Thoracic aorta (tissue), 2 donors: Measurements from ENCODE around the gene LDAF1. TPM values are rescaled to one million over a fixed set of nuclear protein-coding genes. Genes with fewer than 3 reads are reported as not detected.

Experiments
- ATAC-seq: fragments of 150-250 bp; one replicate; pipeline ENCODE4 v1.8.0; 2017; ENCODE audit warnings: low read depth; ENCODE audit not compliant: insufficient number of reproducible peaks, low FRiP score
- DNase-seq: peaks from one replicate; pipeline ENCODE4 v3.0.0-alpha.2; 2020; ENCODE audit warnings: low spot score
- H3K27ac ChIP-seq, 2 donors: fragments of 200-600 bp; sonication (generic); 1 replicate in 1 of 2; 2 replicates in 1 of 2; pipeline ENCODE4 v1.5.1; 2016; ENCODE audit warnings: mild to moderate bottlenecking in 2 of 2, moderate library complexity in 2 of 2
- H3K27me3 ChIP-seq: fragments of 200-600 bp; sonication (generic); replicated peaks from 2 replicates; pipeline ENCODE4 v1.6.0; 2016; ENCODE audit warnings: mild to moderate bottlenecking; ENCODE audit not compliant: insufficient read depth
- H3K36me3 ChIP-seq: fragments of 200-600 bp; sonication (generic); one replicate; pipeline ENCODE4 v1.5.1; 2016
- H3K4me1 ChIP-seq, 2 donors: fragments of 200-600 bp; sonication (generic); 1 replicate in 1 of 2; 2 replicates in 1 of 2; pipeline versions ENCODE4 v1.5.1 to v1.6.0; 2016; ENCODE audit warnings: low read depth in 2 of 2, mild to moderate bottlenecking in 1 of 2; ENCODE audit not compliant: control insufficient read depth in 1 of 2
- H3K4me3 ChIP-seq: fragments of 200-600 bp; sonication (generic); 2 replicates; pipeline ENCODE4 v1.5.1; 2016; ENCODE audit warnings: mild to moderate bottlenecking
- H3K9me3 ChIP-seq: fragments of 200-600 bp; sonication (generic); 2 replicates; pipeline ENCODE4 v1.5.1; 2016
- total RNA-seq, 2 donors: library from RNA; depleted of rRNA; stranded (reverse); fragments of >200 nt; gene quantifications; one replicate each; pipeline versions ENCODE4 v1.1.0 to v1.2.3, GENCODE V29; 2016
- TF ChIP-seq, protein P1 (sequence below): fragments of 200-600 bp; sonication (generic); IDR thresholded peaks from one replicate; pipeline ENCODE4 v1.5.1; 2019; ENCODE audit warnings: antibody characterized with exemption

The LDAF1 gene
- total RNA-seq, 2 donors from 2014 or later, result 110 to 112 TPM

DNA sequence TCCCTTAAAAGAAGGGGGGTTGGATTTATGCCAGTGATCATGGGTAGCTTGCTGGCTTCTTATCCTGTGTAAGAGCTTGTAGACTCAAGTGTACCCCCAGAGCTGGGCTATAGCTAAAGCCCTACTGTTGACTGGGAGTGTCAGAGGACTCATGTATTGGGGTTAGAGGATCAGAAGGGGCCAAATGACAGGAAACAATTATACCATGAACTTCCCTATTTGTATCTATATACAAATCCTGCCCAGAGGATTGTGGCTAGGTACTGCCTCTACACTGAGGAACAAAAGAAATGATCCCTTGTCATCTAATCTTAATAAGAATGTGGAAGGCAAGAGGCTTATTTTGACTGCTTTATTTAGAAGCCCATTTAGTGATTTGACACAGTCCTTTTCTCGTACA, 38.6 kb downstream of the LDAF1 start:
- no peaks in the 10 kb centered on the region for H3K27me3 ChIP-seq
- no peak overlapping the region for H3K4me3 ChIP-seq
- TF ChIP-seq, protein P1, sequence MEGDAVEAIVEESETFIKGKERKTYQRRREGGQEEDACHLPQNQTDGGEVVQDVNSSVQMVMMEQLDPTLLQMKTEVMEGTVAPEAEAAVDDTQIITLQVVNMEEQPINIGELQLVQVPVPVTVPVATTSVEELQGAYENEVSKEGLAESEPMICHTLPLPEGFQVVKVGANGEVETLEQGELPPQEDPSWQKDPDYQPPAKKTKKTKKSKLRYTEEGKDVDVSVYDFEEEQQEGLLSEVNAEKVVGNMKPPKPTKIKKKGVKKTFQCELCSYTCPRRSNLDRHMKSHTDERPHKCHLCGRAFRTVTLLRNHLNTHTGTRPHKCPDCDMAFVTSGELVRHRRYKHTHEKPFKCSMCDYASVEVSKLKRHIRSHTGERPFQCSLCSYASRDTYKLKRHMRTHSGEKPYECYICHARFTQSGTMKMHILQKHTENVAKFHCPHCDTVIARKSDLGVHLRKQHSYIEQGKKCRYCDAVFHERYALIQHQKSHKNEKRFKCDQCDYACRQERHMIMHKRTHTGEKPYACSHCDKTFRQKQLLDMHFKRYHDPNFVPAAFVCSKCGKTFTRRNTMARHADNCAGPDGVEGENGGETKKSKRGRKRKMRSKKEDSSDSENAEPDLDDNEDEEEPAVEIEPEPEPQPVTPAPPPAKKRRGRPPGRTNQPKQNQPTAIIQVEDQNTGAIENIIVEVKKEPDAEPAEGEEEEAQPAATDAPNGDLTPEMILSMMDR, result no peak
- H3K27ac ChIP-seq, result no peak overlapping the region
- H3K36me3 ChIP-seq, result no peaks in the 10 kb centered on the region
- no peaks in the 10 kb centered on the region for H3K4me1 ChIP-seq
- no peaks in the 10 kb centered on the region for H3K9me3 ChIP-seq
- no peak for DNase-seq
- ATAC-seq, result no peak

DNA sequence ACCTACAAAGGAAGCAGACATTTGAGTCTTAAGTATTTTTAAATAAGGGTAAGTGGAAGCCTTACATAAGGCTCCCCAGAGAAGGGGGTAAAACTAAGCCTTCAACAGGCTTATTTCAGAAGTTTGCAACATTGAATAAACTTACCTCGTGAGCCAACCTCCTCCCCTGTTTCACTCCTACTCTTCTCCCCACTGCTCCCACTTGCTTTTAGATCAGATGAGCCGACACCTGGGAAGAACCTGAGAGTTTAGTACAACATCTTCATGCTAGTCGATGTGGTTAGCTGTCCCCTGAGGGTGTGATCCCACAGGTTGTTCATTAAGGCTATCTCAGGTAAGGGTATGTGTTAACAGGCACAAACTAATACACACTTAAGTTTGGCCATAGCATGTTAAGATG, 39.1 kb downstream of the LDAF1 start:
- Histone ChIP-seq H3K4me1 (no peaks in the 10 kb centered on the region), H3K27me3 (no peaks in the 10 kb centered on the region), H3K36me3 (no peaks in the 10 kb centered on the region), H3K9me3 (no peaks in the 10 kb centered on the region), H3K4me3 (no peak overlapping the region), H3K27ac (no peak overlapping the region)
- ATAC-seq, result no peak
- TF ChIP-seq, protein P1, result no peak
- no peak for DNase-seq

DNA sequence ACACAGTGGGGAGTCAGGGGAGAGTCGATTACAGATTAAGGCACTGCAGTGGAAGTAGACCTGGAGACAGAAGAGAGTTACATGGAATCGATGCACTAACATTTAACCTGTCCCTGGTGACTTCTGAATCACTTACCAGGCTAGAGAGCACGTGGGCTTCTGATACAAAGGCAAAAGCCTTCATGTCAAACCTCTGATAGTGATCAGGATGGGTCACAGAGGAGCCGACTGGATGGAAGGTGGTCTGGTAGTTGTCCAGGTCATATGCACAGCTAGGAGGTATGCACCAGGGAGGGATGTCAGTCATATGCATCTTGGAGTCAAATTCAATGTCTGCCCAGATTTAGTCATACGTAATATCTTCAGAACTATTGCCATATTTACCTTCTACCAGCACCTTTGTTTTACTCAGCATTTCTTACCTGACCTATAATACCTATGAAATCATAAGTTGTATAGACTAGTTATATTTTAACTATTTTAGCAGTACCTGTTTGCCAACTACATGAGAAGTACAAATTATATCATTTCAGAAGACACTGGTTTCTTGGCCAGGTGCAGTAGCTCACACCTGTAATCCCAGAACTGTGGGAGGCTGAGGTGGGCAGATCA, 41.2 kb downstream of the LDAF1 start:
- Histone ChIP-seq H3K4me3 (no peak overlapping the region), H3K9me3 (no peaks in the 10 kb centered on the region), H3K4me1 (no peaks in the 10 kb centered on the region), H3K27ac (no peak overlapping the region), H3K27me3 (no peaks in the 10 kb centered on the region), H3K36me3 (no peaks in the 10 kb centered on the region)
- no peak for ATAC-seq
- TF ChIP-seq, protein P1, result no peak
- DNase-seq, result no peak

DNA sequence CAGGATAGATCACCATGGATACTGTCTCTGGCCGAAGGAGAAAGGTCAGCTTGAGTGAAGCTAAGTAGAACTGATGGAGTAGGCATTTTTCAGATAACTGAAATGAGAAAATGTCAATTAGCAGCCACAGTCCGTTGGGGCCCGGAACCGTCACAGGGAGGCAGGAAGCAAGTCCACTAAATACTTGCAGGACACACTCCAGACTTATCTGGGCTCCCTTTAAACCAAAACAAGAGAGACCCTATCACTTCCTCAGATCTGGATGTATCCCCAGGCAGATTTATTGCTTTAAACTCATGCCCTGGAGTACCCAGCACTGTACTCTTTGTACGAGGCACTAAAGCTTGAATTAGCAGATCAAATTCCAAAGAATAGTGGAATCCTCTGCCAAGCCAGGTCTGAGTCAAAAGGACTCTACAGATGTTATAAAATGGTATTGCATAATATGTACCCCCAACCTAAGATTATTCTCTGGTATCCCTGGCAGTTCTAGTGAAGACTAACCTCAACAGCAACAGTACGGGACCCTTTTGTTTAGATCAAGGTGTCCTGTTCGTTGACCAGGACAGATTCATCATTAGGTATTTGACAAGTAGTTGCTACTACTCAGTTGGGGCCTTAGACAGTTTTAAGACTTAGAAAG, 44.8 kb downstream of the LDAF1 start:
- TF ChIP-seq, protein P1, result no peak
- Histone ChIP-seq H3K36me3 (no peaks in the 10 kb centered on the region), H3K27ac (no peak overlapping the region), H3K9me3 (no peaks in the 10 kb centered on the region), H3K27me3 (no peaks in the 10 kb centered on the region), H3K4me3 (no peak overlapping the region), H3K4me1 (no peaks in the 10 kb centered on the region)
- no peak for ATAC-seq
- no peak for DNase-seq

DNA sequence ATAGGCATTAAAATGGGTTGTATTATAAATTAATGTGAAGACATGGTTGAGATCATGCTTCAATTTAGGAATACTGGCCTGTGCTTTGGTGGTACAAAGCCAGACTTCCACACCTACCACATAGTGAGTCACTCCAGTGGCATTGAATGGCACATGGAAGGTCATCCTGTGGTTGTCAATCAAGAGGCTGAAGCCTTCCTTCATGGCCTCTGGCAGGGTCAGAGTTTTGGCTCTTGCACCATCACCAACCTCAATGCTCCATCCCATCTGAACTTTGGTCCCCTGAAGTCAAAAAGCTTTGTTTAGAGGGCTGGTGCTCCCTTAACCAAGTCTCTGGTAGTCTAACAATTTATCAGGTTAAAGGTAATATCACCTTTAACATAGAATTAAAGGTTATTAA, 46.8 kb downstream of the LDAF1 start:
- no peak for DNase-seq
- Histone ChIP-seq H3K4me3 (no peak overlapping the region), H3K9me3 (no peaks in the 10 kb centered on the region), H3K27me3 (no peaks in the 10 kb centered on the region), H3K36me3 (no peaks in the 10 kb centered on the region), H3K27ac (no peak overlapping the region), H3K4me1 (no peaks in the 10 kb centered on the region)
- ATAC-seq, result no peak
- TF ChIP-seq, protein P1, result no peak
